HAP-1 (cell line): ENCODE measurements around the gene OVCA2.

Source experiments
- DNase-seq, 2 experiments: peaks; one replicate each; pipeline ENCODE4 v3.0.0-alpha.2; 2016 to 2020; ENCODE audit warnings: low spot score in 2 of 2
- H3K27me3 ChIP-seq: fragments of 250-450 bp; sonication (Bioruptor Pico); 2 replicates; pipeline ENCODE4 v1.5.1; 2020; ENCODE audit warnings: low read depth, mild to moderate bottlenecking, moderate library complexity
- H3K36me3 ChIP-seq: fragments of 250-450 bp; sonication (Bioruptor Pico); replicated peaks from 2 replicates; pipeline ENCODE4 v1.5.1; 2020; ENCODE audit warnings: mild to moderate bottlenecking
- H3K4me1 ChIP-seq: fragments of 250-450 bp; sonication (Bioruptor Pico); 2 replicates; pipeline ENCODE4 v1.5.1; 2020; ENCODE audit warnings: mild to moderate bottlenecking
- H3K4me3 ChIP-seq: fragments of 250-450 bp; sonication (Bioruptor Pico); 2 replicates; pipeline ENCODE4 v1.5.1; 2020; ENCODE audit warnings: mild to moderate bottlenecking, moderate library complexity
- H3K9me3 ChIP-seq: fragments of 250-450 bp; sonication (Bioruptor Pico); 2 replicates; pipeline ENCODE4 v1.5.1; 2020; ENCODE audit warnings: mild to moderate bottlenecking, moderate library complexity
- in situ Hi-C: fragments of 300-500 bp; cut with MboI; formaldehyde crosslinking; loops from 3 replicates; pipeline ENCODE4 v1.14.3; 2020; ENCODE audit warnings: low sequenced_read_pairs, inconsistent platforms, mixed read lengths

The OVCA2 gene

DNA sequence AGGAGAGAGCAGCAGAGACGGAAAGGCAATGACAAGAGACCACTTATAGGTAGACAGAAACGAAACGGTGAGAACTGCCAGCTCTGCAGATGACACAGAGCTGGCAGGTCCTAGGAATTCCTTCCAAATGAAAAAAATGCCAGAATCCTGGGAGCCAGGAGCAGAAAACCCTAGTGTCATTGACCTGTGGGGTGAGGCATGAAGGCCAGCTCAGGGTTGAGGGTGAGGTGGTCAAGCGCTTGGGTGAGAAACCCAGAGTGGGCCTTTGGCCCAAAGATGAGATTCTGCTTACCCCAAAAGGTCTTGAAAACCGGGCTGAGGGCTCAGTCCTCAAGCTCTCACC lies 22.3 kb downstream of the OVCA2 start:
- no peak for DNase-seq
- peaks cover 24% of the 10 kb centered on the region for H3K36me3 ChIP-seq
- H3K27me3 ChIP-seq: no peaks in the 10 kb centered on the region
- H3K9me3 ChIP-seq: no peaks in the 10 kb centered on the region
- in situ Hi-C loops: no loop called here
- H3K4me1 ChIP-seq: no peaks in the 10 kb centered on the region
- H3K4me3 ChIP-seq: no peak overlapping the region

- Histone ChIP-seq H3K27me3 (no peaks in the 10 kb centered on the region), H3K9me3 (no peaks in the 10 kb centered on the region), H3K4me1 (no peaks in the 10 kb centered on the region), H3K4me3 (no peak overlapping the region), H3K36me3 (peaks cover 24% of the 10 kb centered on the region)
- in situ Hi-C loops: no loop called here
- DNase-seq: no peak
Measured at GRCh38 chr17:2064520-2064971, 22.7 kb downstream of the OVCA2 start.

DNA sequence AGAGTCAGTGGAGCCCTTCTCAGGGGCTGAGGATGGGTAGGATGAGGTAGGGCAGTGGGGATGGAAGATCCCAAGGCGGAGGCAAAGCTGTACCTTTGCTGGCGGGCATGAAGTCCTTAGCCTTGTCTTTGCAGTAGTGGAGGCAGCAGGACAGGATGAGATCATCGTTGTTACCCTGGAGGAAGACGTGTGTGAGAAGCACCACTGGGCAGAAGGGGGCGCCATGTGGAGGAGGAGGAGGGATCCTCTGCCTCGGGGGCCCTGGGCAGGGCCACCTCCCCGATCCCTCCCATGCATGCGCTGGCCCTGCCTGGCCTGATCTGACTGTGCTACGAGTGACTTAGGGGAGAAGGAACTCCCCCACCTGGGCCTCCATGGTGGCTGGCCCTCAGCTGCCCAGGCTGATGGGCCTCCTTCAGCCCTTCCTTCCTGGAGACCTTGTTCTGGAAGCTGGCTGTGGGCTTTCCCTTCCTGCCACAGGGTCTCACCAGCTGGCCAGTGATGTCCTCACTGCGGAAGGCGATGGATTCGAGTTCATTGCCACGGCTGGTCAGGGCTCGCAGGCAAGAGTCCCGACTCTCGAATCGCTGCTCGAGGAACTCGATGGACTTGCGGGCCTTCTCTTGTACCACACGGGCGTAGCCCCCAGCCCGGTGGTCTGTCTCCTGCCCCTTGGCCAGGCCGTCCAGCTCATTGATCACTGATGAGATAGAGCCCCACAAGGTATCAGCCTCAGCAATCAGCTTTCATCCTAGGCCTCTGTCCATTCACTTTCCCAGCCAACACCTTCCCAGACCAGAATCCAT lies 23.4 kb downstream of the OVCA2 start:
- H3K27me3 ChIP-seq: no peaks in the 10 kb centered on the region
- peaks cover 24% of the 10 kb centered on the region for H3K36me3 ChIP-seq
- no peak overlapping the region for H3K4me3 ChIP-seq
- no peaks in the 10 kb centered on the region for H3K4me1 ChIP-seq
- DNase-seq: peak in 1 of 2 experiments; percentile 79
- in situ Hi-C loops: loop anchor here (5.0 kb wide), 1 partner anchor 177 kb away; no protein-coding TSS in a partner anchor
- no peaks in the 10 kb centered on the region for H3K9me3 ChIP-seq

DNA sequence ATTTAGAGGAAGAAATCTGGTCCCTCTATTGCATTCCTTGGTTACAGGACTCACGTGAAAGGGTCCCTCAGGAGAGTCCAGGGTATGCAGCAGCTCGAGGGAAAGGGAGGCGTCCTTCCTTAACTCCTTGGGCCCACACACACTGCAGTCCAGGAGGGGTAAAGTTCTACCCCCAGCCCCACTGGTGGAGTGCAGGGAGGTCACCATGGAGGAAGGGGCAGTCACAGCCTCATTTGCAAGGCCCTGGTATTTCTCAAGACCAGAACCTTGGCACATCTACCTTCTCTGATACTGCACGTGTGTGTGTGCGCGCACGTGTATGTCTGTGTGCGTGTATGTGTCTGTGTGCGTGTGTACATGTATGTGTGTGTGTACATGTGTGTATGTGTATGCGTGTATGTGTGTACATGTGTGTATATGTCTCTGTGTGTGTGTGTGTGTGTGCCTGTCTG lies 24.2 kb downstream of the OVCA2 start:
- DNase-seq: no peak
- Histone ChIP-seq H3K4me1 (no peaks in the 10 kb centered on the region), H3K27me3 (no peaks in the 10 kb centered on the region), H3K36me3 (peaks cover 24% of the 10 kb centered on the region), H3K9me3 (no peaks in the 10 kb centered on the region), H3K4me3 (no peak overlapping the region)
- in situ Hi-C loops: loop anchor here (5.0 kb wide), 1 partner anchor 176 kb away; no protein-coding TSS in a partner anchor

- in situ Hi-C loops: loop anchor here (5.0 kb wide), 1 partner anchor 175 kb away; no protein-coding TSS in a partner anchor
- no peaks in the 10 kb centered on the region for H3K9me3 ChIP-seq
- H3K4me1 ChIP-seq: no peaks in the 10 kb centered on the region
- H3K36me3 ChIP-seq: peaks cover 24% of the 10 kb centered on the region
- H3K27me3 ChIP-seq: no peaks in the 10 kb centered on the region
- no peak for DNase-seq
- H3K4me3 ChIP-seq: no peak overlapping the region
Measured at GRCh38 chr17:2067048-2067561, 25.3 kb downstream of the OVCA2 start.

GRCh38 chr17:2067608-2068024 lies 25.8 kb downstream of the OVCA2 start:
- Histone ChIP-seq H3K4me1 (no peaks in the 10 kb centered on the region), H3K4me3 (no peak overlapping the region), H3K36me3 (peaks cover 24% of the 10 kb centered on the region), H3K9me3 (no peaks in the 10 kb centered on the region), H3K27me3 (no peaks in the 10 kb centered on the region)
- in situ Hi-C loops: loop anchor here (5.0 kb wide), 1 partner anchor 175 kb away; no protein-coding TSS in a partner anchor
- no peak for DNase-seq

DNA sequence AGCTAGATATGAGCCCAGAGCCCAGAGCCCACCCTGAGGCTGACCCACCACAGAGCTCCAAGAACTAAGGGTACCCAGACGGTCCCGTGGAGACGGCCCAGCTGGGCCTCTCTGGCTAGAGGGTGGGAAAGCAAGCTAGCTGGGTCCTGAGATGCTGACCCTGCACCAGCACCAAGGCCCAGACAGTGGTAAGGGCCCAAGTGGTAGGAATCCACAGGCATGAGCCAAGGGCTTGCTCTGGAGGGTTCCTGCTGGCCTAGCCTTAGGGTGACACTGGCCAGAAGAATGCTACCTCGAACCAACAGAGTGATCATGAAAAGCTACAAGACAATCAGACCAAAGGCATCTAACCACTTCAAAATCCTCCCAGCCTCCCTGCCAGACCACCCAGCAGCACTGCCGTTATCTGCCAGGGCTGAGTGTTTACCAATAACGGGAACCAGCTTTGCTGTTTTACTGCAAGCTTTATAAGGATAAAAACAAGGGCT lies 26.3 kb downstream of the OVCA2 start:
- peaks cover 27% of the 10 kb centered on the region for H3K36me3 ChIP-seq

DNA sequence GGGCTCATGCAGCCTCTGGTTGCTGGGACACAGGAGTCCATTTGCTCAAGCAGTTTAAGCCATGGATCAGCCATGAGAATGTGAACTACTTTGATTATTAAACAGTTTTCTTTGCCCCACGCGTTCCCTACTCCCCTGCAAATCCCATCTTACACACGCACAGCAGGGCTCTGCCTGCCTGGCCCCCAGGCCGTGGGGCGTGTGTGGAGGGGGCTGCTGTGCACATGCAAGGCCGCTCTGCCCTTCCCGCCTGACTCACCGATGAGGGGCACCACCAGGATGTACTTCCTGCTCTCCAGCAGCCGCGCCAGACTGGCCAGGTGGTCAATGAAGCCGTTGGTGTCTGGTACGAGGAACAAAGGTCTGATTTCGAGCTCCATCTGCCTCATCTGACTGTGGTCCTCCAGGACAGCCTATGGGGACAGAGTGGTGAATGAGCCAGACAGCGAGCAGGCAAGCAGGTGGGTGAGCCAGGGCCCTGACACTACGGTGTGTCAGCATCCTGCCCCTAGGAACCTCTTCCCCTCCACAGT lies 26.8 kb downstream of the OVCA2 start:
- no peak overlapping the region for H3K4me3 ChIP-seq
- H3K9me3 ChIP-seq: no peaks in the 10 kb centered on the region
- no peaks in the 10 kb centered on the region for H3K4me1 ChIP-seq
- peaks cover 23% of the 10 kb centered on the region for H3K36me3 ChIP-seq
- in situ Hi-C loops: loop anchor here (5.0 kb wide), 1 partner anchor 174 kb away; no protein-coding TSS in a partner anchor
- no peaks in the 10 kb centered on the region for H3K27me3 ChIP-seq
- no peak for DNase-seq

More for the DNA sequence above, 26.3 kb downstream of the OVCA2 start:
- in situ Hi-C loops: loop anchor here (5.0 kb wide), 1 partner anchor 174 kb away; no protein-coding TSS in a partner anchor
- no peak for DNase-seq
- Histone ChIP-seq H3K4me1 (no peaks in the 10 kb centered on the region), H3K9me3 (no peaks in the 10 kb centered on the region), H3K4me3 (no peak overlapping the region), H3K27me3 (no peaks in the 10 kb centered on the region)

GRCh38 chr17:2070241-2071023 lies 28.6 kb downstream of the OVCA2 start:
- in situ Hi-C loops: no loop called here
- Histone ChIP-seq H3K4me3 (no peak overlapping the region), H3K27me3 (no peaks in the 10 kb centered on the region), H3K36me3 (peaks cover 10% of the 10 kb centered on the region), H3K9me3 (no peaks in the 10 kb centered on the region), H3K4me1 (no peaks in the 10 kb centered on the region)
- DNase-seq: no peak

DNA sequence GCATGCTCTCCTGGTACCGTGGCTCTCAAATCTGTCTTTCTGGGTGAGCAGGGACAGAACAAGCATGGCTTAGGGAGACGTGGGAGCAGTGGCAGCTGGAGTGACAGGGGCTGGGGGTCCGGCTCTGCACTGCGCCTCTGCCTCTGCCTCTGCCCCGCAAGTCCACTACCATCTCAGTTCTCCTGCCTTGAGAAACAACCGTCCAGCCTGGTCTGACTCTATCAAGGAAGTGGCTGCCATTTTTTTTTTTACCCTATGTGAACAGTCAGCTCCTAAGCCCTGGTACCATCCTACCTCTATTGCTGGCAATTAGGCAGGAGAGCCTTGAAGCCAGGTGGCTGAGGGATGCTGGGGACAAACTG lies 29.2 kb downstream of the OVCA2 start:
- in situ Hi-C loops: no loop called here
- H3K9me3 ChIP-seq: no peaks in the 10 kb centered on the region
- no peaks in the 10 kb centered on the region for H3K4me1 ChIP-seq
- H3K4me3 ChIP-seq: no peak overlapping the region
- no peak for DNase-seq
- H3K36me3 ChIP-seq: peaks cover 6% of the 10 kb centered on the region; the same call in 1 of the 2 replicates
- no peaks in the 10 kb centered on the region for H3K27me3 ChIP-seq

- H3K9me3 ChIP-seq: no peaks in the 10 kb centered on the region
- in situ Hi-C loops: no loop called here
- H3K36me3 ChIP-seq: peaks cover 3% of the 10 kb centered on the region; the same call in 1 of the 2 replicates
- no peak for DNase-seq
- H3K27me3 ChIP-seq: no peaks in the 10 kb centered on the region
- no peaks in the 10 kb centered on the region for H3K4me1 ChIP-seq
- H3K4me3 ChIP-seq: no peak overlapping the region
Measured at GRCh38 chr17:2071455-2072281, 29.8 kb downstream of the OVCA2 start.

- no peak overlapping the region for H3K4me3 ChIP-seq
- in situ Hi-C loops: no loop called here
- no peak for DNase-seq
- no peaks in the 10 kb centered on the region for H3K27me3 ChIP-seq
- no peaks in the 10 kb centered on the region for H3K9me3 ChIP-seq
- no peaks in the 10 kb centered on the region for H3K4me1 ChIP-seq
- H3K36me3 ChIP-seq: peaks cover 10% of the 10 kb centered on the region
Measured at GRCh38 chr17:2074919-2075318, 33.1 kb downstream of the OVCA2 start.
